ENCODE results near the gene ZC4H2.

GRCh38 chrX:65014230-65014629 is 38.0 kb upstream of the ZC4H2 start:
- no peak for TF ChIP-seq CTCF (IDR thresholded peaks at IDR 0.05)
- TF ChIP-seq POLR2A (IDR thresholded peaks at IDR 0.05), result no peak
- TF ChIP-seq POLR2AphosphoS5 (IDR thresholded peaks at IDR 0.05), result no peak
- TF ChIP-seq EP300 (IDR thresholded peaks at IDR 0.05), result no peak
